SU-DHL-6 (cell line): ENCODE measurements around the gene PDLIM5.

Experiments
- H2AFZ ChIP-seq: fragments of 200-600 bp; sonication (generic); 2 replicates; pipeline ENCODE4 v1.6.1; 2014; ENCODE audit warnings: low read depth, mild to moderate bottlenecking, moderate library complexity, mixed read lengths, antibody characterized with exemption, low read length; ENCODE audit not compliant: severe bottlenecking
- H3F3A ChIP-seq: fragments of 200-600 bp; shearing (Covaris generic); 2 replicates; pipeline ENCODE4 v1.6.0; 2016; ENCODE audit warnings: antibody characterized with exemption, mild to moderate bottlenecking; ENCODE audit not compliant: insufficient read depth
- H3K27ac ChIP-seq: fragments of 200-600 bp; sonication (generic); 2 replicates; pipeline ENCODE4 v1.5.1; 2016; ENCODE audit warnings: low read depth, mild to moderate bottlenecking, low read length, moderate library complexity, mixed read lengths
- H3K27me3 ChIP-seq: fragments of 200-600 bp; sonication (generic), shearing (Covaris generic); 2 replicates; pipeline ENCODE4 v1.6.0; 2014; ENCODE audit warnings: mild to moderate bottlenecking, low read length
- H3K36me3 ChIP-seq: fragments of 200-600 bp; sonication (generic); 2 replicates; pipeline ENCODE4 v1.6.1; 2014; ENCODE audit warnings: mild to moderate bottlenecking, low read length, mixed read lengths
- H3K4me2 ChIP-seq: fragments of 300-600, 200-600 bp; shearing (Covaris generic), sonication (generic); 2 replicates; pipeline ENCODE4 v1.6.0; 2014; ENCODE audit warnings: low read length, low read depth, mild to moderate bottlenecking; ENCODE audit not compliant: poor library complexity, severe bottlenecking
- H3K4me3 ChIP-seq: fragments of 200-600 bp; sonication (generic); 2 replicates; pipeline ENCODE4 v1.5.1; 2014; ENCODE audit warnings: antibody characterized with exemption, low read length, mild to moderate bottlenecking, mixed read lengths; ENCODE audit not compliant: insufficient read depth, poor library complexity, severe bottlenecking
- H3K79me2 ChIP-seq: fragments of 200-600 bp; sonication (generic); 2 replicates; pipeline ENCODE4 v1.6.1; 2014; ENCODE audit warnings: mild to moderate bottlenecking, low read length, moderate library complexity; ENCODE audit not compliant: insufficient read depth
- H3K9ac ChIP-seq: fragments of 200-600 bp; sonication (generic); 2 replicates; pipeline ENCODE4 v1.7.0; 2014; ENCODE audit warnings: mild to moderate bottlenecking, low read length
- H3K9me2 ChIP-seq: fragments of 200-600 bp; sonication (generic); replicated peaks from 2 replicates; pipeline ENCODE4 v1.6.1; 2014; ENCODE audit warnings: low read length; ENCODE audit not compliant: insufficient read depth
- H3K9me3 ChIP-seq: fragments of 200-600 bp; sonication (generic); 2 replicates; pipeline ENCODE4 v1.6.1; 2014; ENCODE audit warnings: low read length, mixed read lengths; ENCODE audit not compliant: insufficient read depth
- H4K20me1 ChIP-seq: fragments of 200-600 bp; sonication (generic); 2 replicates; pipeline ENCODE4 v1.6.1; 2014; ENCODE audit warnings: low read depth, mild to moderate bottlenecking, antibody characterized with exemption, low read length, moderate library complexity, mixed read lengths
- EZH2phosphoT487 ChIP-seq: fragments of 200-600 bp; sonication (generic), shearing (Covaris generic); conservative IDR thresholded peaks from 2 replicates; pipeline ENCODE4 v1.6.1; 2018; ENCODE audit warnings: mild to moderate bottlenecking, antibody characterized with exemption, low read length, moderate library complexity, mixed read lengths
- TF ChIP-seq, protein P1 (sequence below): fragments of 200-600 bp; sonication (generic); IDR thresholded peaks from one replicate; pipeline ENCODE4 v1.5.1; 2017; ENCODE audit warnings: antibody characterized with exemption, mild to moderate bottlenecking, low read length, moderate library complexity; ENCODE audit not compliant: insufficient read depth, poor library complexity, severe bottlenecking

Gene PDLIM5

GRCh38 chr4:94665500-94666404, 214.0 kb downstream of the PDLIM5 start:
- no peaks in the 10 kb centered on the region for H3K36me3 ChIP-seq
- no peaks in the 10 kb centered on the region for H4K20me1 ChIP-seq
- H3K9me2 ChIP-seq, result no peaks in the 10 kb centered on the region
- H3F3A ChIP-seq, result no peaks in the 10 kb centered on the region
- TF ChIP-seq, protein P1, sequence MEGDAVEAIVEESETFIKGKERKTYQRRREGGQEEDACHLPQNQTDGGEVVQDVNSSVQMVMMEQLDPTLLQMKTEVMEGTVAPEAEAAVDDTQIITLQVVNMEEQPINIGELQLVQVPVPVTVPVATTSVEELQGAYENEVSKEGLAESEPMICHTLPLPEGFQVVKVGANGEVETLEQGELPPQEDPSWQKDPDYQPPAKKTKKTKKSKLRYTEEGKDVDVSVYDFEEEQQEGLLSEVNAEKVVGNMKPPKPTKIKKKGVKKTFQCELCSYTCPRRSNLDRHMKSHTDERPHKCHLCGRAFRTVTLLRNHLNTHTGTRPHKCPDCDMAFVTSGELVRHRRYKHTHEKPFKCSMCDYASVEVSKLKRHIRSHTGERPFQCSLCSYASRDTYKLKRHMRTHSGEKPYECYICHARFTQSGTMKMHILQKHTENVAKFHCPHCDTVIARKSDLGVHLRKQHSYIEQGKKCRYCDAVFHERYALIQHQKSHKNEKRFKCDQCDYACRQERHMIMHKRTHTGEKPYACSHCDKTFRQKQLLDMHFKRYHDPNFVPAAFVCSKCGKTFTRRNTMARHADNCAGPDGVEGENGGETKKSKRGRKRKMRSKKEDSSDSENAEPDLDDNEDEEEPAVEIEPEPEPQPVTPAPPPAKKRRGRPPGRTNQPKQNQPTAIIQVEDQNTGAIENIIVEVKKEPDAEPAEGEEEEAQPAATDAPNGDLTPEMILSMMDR, result no peak
- no peak for TF ChIP-seq EZH2phosphoT487
- H2AFZ ChIP-seq, result no peak overlapping the region
- no peak overlapping the region for H3K27ac ChIP-seq
- H3K4me3 ChIP-seq, result no peak overlapping the region
- H3K9me3 ChIP-seq, result no peaks in the 10 kb centered on the region
- H3K4me2 ChIP-seq, result no peak overlapping the region
- no peaks in the 10 kb centered on the region for H3K27me3 ChIP-seq
- H3K79me2 ChIP-seq, result no peaks in the 10 kb centered on the region
- no peak overlapping the region for H3K9ac ChIP-seq

GRCh38 chr4:94668724-94669123, 217.0 kb downstream of the PDLIM5 start:
- Histone ChIP-seq H3K27me3 (no peaks in the 10 kb centered on the region), H3F3A (no peaks in the 10 kb centered on the region), H3K36me3 (no peaks in the 10 kb centered on the region), H3K4me3 (no peak overlapping the region), H3K9me2 (no peaks in the 10 kb centered on the region), H3K27ac (no peak overlapping the region), H4K20me1 (no peaks in the 10 kb centered on the region), H3K9me3 (no peaks in the 10 kb centered on the region), H3K4me2 (no peak overlapping the region), H2AFZ (no peak overlapping the region), H3K79me2 (no peaks in the 10 kb centered on the region), H3K9ac (no peak overlapping the region)
- TF ChIP-seq EZH2phosphoT487, result no peak
- TF ChIP-seq, protein P1, result no peak

- no peaks in the 10 kb centered on the region for H4K20me1 ChIP-seq
- no peaks in the 10 kb centered on the region for H3K79me2 ChIP-seq
- no peaks in the 10 kb centered on the region for H3K36me3 ChIP-seq
- no peaks in the 10 kb centered on the region for H3K9me3 ChIP-seq
- no peak overlapping the region for H3K27ac ChIP-seq
- H3K27me3 ChIP-seq, result no peaks in the 10 kb centered on the region
- no peaks in the 10 kb centered on the region for H3F3A ChIP-seq
- no peaks in the 10 kb centered on the region for H3K9me2 ChIP-seq
- H3K4me2 ChIP-seq, result no peak overlapping the region
- no peak overlapping the region for H3K9ac ChIP-seq
- H3K4me3 ChIP-seq, result no peak overlapping the region
- TF ChIP-seq, protein P1, result no peak
- no peak for TF ChIP-seq EZH2phosphoT487
- H2AFZ ChIP-seq, result no peak overlapping the region
Observed at GRCh38 chr4:94669672-94670664, 218.2 kb downstream of the PDLIM5 start.
